ENCODE results near the gene TIMM17B. TPM values are rescaled to one million over a fixed set of nuclear protein-coding genes. Genes with fewer than 3 reads are reported as not detected.

TIMM17B gene
- 9.6 and 22.4 TPM in 2 replicates for total RNA-seq

DNA sequence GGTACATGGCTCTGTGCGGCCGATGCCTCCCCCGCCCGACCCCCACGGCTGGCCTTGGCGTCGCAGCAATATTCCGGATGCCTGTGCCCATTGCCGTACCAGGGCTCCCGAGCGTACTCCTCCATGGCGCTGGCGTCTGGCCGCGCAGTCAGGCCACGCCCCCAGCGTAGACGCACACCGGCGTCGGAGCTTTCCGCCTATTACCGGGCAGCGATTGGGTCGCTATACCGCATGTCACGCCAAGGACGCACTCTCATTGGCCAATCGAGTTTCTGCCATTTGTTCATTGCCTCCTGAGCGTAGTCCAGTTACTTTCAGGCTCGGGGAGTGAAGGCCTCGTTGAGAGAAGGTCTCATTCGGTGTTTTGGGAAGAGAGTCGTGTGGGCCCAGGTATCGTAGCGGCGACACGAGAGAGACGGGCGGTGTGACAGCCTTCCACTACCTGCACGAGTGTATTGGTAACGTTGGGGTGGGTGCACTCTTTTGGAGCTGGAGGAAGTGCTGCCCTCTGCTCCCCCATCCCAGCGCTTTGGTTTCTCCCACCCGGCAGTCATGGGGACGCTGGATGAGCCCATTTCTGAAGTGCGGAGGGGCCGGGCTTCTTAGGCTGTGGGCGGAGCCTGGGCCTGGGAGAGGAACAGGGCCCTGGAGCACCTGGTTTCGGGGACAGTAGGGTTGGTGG, at the start of gene TIMM17B, which contains the start of gene PQBP1:
TIMM17B (minus strand) TSS at position 144 of the 682 bp plus-strand sequence; CDS start at position 125, 19 bp downstream.
PQBP1 (plus strand) TSS at position 306 of the 682 bp plus-strand sequence. CDS start 580 bp downstream, outside the sequence.

GRCh38 chrX:48918643-48919340, 21.2 kb upstream of the TIMM17B start, which contains the start of gene PIM2:
Gene PIM2 (minus strand): TSS chrX:48919024. CDS start chrX:48918834, 190 bp downstream.

DNA sequence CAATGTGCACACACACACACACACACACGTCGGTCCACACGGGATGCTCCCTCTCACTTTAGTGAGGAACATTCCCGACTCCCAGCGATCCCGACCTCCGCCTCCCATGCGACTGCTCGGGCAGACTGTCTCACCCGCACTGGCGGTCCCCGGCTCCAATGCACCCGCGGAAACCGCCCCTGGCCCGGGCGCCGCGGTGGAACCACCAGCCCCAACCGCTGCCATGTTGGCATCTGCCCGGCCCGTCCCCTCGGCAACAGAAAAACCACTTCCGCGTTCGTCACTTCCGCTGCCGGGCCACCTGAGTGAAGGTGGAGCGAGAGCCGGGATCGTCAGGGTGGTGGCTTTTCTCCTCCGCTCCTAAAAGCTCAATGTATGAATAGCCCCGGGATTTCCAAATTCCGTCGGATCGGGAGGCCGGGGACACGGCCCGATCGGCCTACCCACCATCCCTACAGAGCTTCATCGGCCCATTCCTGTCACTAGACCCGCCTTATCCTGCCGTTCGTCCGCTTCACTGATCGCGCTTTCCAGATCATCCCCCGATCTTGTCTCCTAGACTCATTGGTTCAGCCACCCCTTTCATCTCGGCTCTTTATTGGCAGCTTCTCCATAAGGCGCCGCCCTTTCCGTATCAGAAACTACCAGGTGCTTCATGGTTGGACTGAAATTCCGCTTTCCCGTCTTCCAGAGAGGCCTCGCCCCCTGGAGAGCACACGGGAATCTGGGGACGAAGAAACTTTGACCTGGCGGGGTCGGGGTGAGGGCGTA, 14.0 kb upstream of the TIMM17B start, which contains the start of gene SLC35A2:
SLC35A2 (minus strand) TSS at position 235 of the 771 bp plus-strand sequence; CDS start at position 225, 10 bp downstream.

Other genes starting within 250 kb of the TIMM17B start
- gene WAS, start 214.0 kb downstream of the TIMM17B start, total RNA-seq = not detected in 2 replicates
- gene SUV39H1, start 201.0 kb downstream of the TIMM17B start, total RNA-seq = 3.7 and 6.9 TPM in 2 replicates
- not detected in 2 replicates for gene GLOD5, start 136.0 kb downstream of the TIMM17B start, total RNA-seq
- not detected in 2 replicates for gene GATA1, start 111.2 kb downstream of the TIMM17B start, total RNA-seq
- 30.3 and 33.5 TPM in 2 replicates for gene HDAC6, start 95.7 kb downstream of the TIMM17B start, total RNA-seq
- gene ERAS, start 71.3 kb downstream of the TIMM17B start, total RNA-seq = not detected in 2 replicates
- gene PCSK1N, start 62.2 kb downstream of the TIMM17B start, total RNA-seq = 1.4 and 1.5 TPM in 2 replicates
- gene PQBP1, start 162 bp upstream of the TIMM17B start, total RNA-seq = 48.1 and 55.8 TPM in 2 replicates
- gene SLC35A2, start 13.9 kb upstream of the TIMM17B start, total RNA-seq = 32.1 and 32.5 TPM in 2 replicates
- 1.8 and 7.6 TPM in 2 replicates for gene PIM2, start 21.3 kb upstream of the TIMM17B start, total RNA-seq
- gene OTUD5, start 59.8 kb upstream of the TIMM17B start, total RNA-seq = 31.8 and 32.9 TPM in 2 replicates
- 0.81 and 1.4 TPM in 2 replicates for gene KCND1, start 74.1 kb upstream of the TIMM17B start, total RNA-seq
- gene GRIPAP1, start 104.5 kb upstream of the TIMM17B start, total RNA-seq = 10.4 and 19.0 TPM in 2 replicates
- gene TFE3, start 145.6 kb upstream of the TIMM17B start, total RNA-seq = 38.3 and 58.5 TPM in 2 replicates
- gene CCDC120, start 161.2 kb upstream of the TIMM17B start, total RNA-seq = 1.1 and 1.6 TPM in 2 replicates
- gene PRAF2, start 176.2 kb upstream of the TIMM17B start, total RNA-seq = 24.0 and 56.5 TPM in 2 replicates
- 64.0 and 93.0 TPM in 2 replicates for gene WDR45, start 182.1 kb upstream of the TIMM17B start, total RNA-seq
- gene GPKOW, start 226.0 kb upstream of the TIMM17B start, total RNA-seq = 19.9 and 20.6 TPM in 2 replicates